ENCODE measurements around the gene FEN1. TPM values are rescaled to one million over a fixed set of nuclear protein-coding genes. Genes with fewer than 3 reads are reported as not detected.

Gene FEN1
- total RNA-seq, 1 donor from 2014 or later = 23.9 TPM

DNA sequence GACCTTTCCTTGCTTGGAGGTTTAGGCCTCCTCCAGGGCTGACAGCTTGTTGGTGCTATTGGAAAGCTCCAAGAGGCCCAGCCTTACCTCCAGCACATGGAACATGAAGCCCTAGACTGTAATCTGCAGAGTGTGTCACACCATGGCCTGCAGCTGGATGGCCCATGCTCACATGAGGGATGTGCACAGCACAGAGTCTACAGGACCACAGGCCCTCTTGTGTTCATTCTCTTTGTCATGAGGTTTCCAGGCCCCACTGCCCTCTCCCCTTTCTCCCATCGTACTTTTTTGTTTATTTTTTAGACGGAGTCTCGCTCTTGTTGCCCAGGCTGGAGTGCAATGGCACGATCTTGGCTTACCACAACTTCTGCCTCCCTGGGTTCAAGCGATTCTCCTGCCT, 14.1 kb downstream of the FEN1 start:
- ChIA-PET POLR2A (interaction anchor here (1.0 to 1.9 kb wide), 2 partner anchors 8 to 10 kb away, joined by 3 to 5 read pairs; no protein-coding TSS in a partner anchor), CTCF (interaction anchor here (1.4 to 1.6 kb wide), 2 partner anchors 9 to 92 kb away, joined by 3 to 4 read pairs; no protein-coding TSS in a partner anchor)
- no peak for DNase-seq
- no peaks in the 10 kb centered on the region for H3K27me3 Mint-ChIP-seq
- no peak overlapping the region for H3K4me3 Mint-ChIP-seq
- intact Hi-C loops (cut with micrococcal nuclease) = no loop called here
- no peak for ATAC-seq (ENCODE audit: low read depth)
- H3K36me3 Mint-ChIP-seq (ENCODE audit: low read depth) = peaks cover 25% of the 10 kb centered on the region
- no peak overlapping the region for H3K27ac Mint-ChIP-seq
- H3K9me3 Mint-ChIP-seq = no peaks in the 10 kb centered on the region
- TF ChIP-seq, protein P1, sequence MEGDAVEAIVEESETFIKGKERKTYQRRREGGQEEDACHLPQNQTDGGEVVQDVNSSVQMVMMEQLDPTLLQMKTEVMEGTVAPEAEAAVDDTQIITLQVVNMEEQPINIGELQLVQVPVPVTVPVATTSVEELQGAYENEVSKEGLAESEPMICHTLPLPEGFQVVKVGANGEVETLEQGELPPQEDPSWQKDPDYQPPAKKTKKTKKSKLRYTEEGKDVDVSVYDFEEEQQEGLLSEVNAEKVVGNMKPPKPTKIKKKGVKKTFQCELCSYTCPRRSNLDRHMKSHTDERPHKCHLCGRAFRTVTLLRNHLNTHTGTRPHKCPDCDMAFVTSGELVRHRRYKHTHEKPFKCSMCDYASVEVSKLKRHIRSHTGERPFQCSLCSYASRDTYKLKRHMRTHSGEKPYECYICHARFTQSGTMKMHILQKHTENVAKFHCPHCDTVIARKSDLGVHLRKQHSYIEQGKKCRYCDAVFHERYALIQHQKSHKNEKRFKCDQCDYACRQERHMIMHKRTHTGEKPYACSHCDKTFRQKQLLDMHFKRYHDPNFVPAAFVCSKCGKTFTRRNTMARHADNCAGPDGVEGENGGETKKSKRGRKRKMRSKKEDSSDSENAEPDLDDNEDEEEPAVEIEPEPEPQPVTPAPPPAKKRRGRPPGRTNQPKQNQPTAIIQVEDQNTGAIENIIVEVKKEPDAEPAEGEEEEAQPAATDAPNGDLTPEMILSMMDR (IDR thresholded peaks at IDR 0.05) = no peak
- H3K4me1 Mint-ChIP-seq = no peaks in the 10 kb centered on the region

DNA sequence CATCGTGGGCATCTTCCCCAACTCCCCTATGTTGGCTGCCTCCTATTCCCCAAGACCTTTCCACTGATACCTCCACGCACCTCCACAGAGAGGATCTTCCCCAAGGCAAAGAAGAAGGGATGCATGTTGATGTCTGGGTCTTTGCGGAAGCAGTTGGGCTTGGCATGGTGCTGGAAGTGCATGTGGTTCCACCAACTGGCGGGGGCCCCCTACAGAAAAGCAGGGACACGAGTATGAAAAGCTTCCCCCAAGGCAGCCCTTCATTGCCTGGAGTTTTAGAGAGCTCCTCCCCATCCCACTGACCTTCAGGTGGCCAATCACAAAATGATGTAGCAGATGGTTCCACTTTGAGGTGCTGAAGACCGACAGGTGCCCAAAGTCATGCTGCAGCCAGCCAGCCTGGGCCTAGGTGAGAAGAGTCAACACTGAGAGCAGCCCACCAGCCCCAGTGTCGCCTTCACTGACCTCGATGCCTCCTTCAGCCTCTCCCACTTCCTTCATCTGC, 18.0 kb downstream of the FEN1 start:
- no peak for DNase-seq
- TF ChIP-seq, protein P1 (IDR thresholded peaks at IDR 0.05) = no peak

DNA sequence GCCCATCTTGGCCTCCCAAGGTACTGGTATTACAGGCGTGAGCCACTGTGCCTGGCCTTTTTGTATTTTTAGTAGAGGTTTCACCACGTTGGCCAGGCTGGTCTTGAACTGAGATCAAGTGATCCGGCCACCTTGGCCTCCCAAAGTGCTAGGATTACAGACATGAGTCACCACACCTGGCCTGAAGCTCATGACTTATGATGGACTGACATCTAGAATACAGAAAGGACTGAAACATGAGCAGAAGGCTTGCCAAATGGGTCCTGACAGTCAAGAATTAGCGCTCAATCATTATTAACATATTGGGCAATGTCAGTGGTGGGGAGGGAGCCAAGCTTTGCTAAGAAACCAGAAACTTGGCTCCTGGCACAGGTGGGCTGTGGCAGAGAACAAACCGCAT, 19.1 kb downstream of the FEN1 start:
- intact Hi-C loops (cut with micrococcal nuclease) = loop anchor here (10.0 kb wide), 1 partner anchor 227 kb away; the partner anchor contains the start of gene SYT7
- peaks cover 12% of the 10 kb centered on the region for H3K4me1 Mint-ChIP-seq
- ChIA-PET CTCF (interaction anchor here (5.0 kb wide), 1 partner anchor 15 kb away, joined by 58 read pairs; no protein-coding TSS in a partner anchor), POLR2A (interaction anchor here (0.7 to 1.9 kb wide), 3 partner anchors 17 to 84 kb away, joined by 3 to 6 read pairs (median 3); partner anchors contain the start of genes FADS2, FEN1 and TMEM258)
- H3K27me3 Mint-ChIP-seq = peaks cover 4% of the 10 kb centered on the region
- no peak for ATAC-seq (ENCODE audit: low read depth)
- H3K27ac Mint-ChIP-seq = no peak overlapping the region
- DNase-seq = no peak
- TF ChIP-seq, protein P1 (IDR thresholded peaks at IDR 0.05) = no peak
- no peaks in the 10 kb centered on the region for H3K9me3 Mint-ChIP-seq
- H3K4me3 Mint-ChIP-seq = no peak overlapping the region
- H3K36me3 Mint-ChIP-seq (ENCODE audit: low read depth) = peaks cover 13% of the 10 kb centered on the region

More for the DNA sequence above, 18.0 kb downstream of the FEN1 start:
- no peak for ATAC-seq (ENCODE audit: low read depth)
- H3K4me3 Mint-ChIP-seq = no peak overlapping the region
- no peaks in the 10 kb centered on the region for H3K27me3 Mint-ChIP-seq
- H3K36me3 Mint-ChIP-seq (ENCODE audit: low read depth) = peaks cover 10% of the 10 kb centered on the region
- POLR2A ChIA-PET = no interaction called here
- H3K27ac Mint-ChIP-seq = no peak overlapping the region
- CTCF ChIA-PET = no interaction called here
- no peaks in the 10 kb centered on the region for H3K9me3 Mint-ChIP-seq
- intact Hi-C loops (cut with micrococcal nuclease) = loop anchor here (10.0 kb wide), 1 partner anchor 226 kb away; the partner anchor contains the start of gene SYT7
- H3K4me1 Mint-ChIP-seq = peaks cover 7% of the 10 kb centered on the region

DNA sequence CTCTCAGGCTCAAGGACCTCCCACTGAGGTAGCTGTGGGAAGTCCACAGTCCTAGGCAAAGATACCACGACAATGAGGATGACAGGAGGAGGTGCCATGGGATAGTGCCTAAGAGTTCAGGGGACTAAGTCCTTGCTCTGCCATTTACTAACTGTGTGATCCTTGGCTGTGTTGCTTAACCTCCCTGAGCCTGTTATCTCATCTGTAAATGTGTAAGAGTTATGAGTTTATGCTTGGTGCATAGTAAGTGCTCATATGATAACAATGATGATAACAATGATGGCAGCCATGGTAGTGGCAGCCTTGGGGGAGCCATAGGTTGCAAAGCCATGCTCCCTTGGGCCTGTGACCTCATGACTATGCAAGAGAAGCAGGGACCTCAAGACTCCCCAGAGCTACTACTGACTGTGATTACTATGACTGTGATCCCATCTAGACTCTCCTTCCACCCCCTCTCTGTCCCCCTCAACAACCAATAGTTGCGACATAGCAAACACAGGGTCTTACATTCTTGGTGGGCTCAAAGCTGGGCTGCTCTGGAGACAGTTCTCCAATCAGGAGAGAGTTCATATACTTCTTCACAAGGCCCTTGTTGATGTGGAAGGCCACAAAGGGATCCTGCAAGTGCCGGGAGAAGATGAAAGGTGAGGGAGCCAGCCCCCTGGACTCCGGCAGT, 20.2 kb downstream of the FEN1 start:
- intact Hi-C loops (cut with micrococcal nuclease) = loop anchor here (10.0 kb wide), 1 partner anchor 228 kb away; the partner anchor contains the start of gene SYT7
- CTCF ChIA-PET = interaction anchor here (5.0 kb wide), 1 partner anchor 16 kb away, joined by 58 read pairs; no protein-coding TSS in a partner anchor
- H3K4me3 Mint-ChIP-seq = no peak overlapping the region
- H3K27ac Mint-ChIP-seq = no peak overlapping the region
- H3K36me3 Mint-ChIP-seq (ENCODE audit: low read depth) = peaks cover 13% of the 10 kb centered on the region
- peaks cover 16% of the 10 kb centered on the region for H3K4me1 Mint-ChIP-seq
- DNase-seq (no peak), ATAC-seq (ENCODE audit: low read depth) (no peak)
- H3K9me3 Mint-ChIP-seq = no peaks in the 10 kb centered on the region
- POLR2A ChIA-PET = interaction anchor here (0.7 to 1.9 kb wide), 4 partner anchors 16 to 83 kb away, joined by 3 to 6 read pairs (median 4); partner anchors contain the start of genes FADS2, FEN1 and TMEM258
- TF ChIP-seq, protein P1 (IDR thresholded peaks at IDR 0.05) = no peak
- peaks cover 4% of the 10 kb centered on the region for H3K27me3 Mint-ChIP-seq
